PC-3 (cell line): Measurements from ENCODE around the gene FAM83E.
"Not testable (repeated sequence)": the region's sequence is repeated elsewhere in the genome, so short reads cannot be mapped to it uniquely, and the experiment has no call there.

Experiments used
- CTCF ChIP-seq: fragments of 300-600 bp; sonication (generic); conservative IDR thresholded peaks from 2 replicates; pipeline ENCODE4 v1.5.1; 2017; ENCODE audit warnings: antibody characterized with exemption, low read depth, mild to moderate bottlenecking, low read length
- EZH2phosphoT487 ChIP-seq: fragments of 300-600 bp; sonication (generic); IDR thresholded peaks from 2 replicates; pipeline ENCODE4 v1.6.1; 2018; ENCODE audit warnings: mild to moderate bottlenecking, antibody characterized with exemption, low read length, borderline replicate concordance

DNA sequence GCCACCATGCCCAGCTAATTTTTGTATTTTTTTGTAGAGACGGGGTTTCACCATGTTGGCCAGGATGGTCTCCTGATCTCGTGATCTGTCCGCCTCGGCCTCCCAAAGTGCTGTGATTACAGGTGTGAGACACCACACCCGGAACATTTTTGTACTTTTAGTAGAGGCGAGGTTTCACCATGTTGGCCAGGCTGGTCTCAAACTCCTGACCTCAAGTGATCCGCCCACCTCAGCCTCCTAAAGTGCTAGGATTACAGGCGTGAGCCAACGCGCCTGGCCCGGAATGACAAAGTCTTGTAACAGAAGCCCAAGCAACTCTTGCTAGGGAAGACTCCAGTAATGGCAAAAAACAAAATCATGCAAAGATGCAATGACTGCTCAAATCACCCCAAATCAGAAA is 17.4 kb upstream of the FAM83E start:
- not testable (repeated sequence) for TF ChIP-seq CTCF, EZH2phosphoT487
